Nephron (organoid): ENCODE results near the gene PWWP2B.

ENCODE experiments used
- H3K27ac Mint-ChIP-seq, 3 experiments: 2 replicates each; pipeline ENCODE4 v1.8.0; 2020; ENCODE audit warnings: mixed read lengths in 3 of 3, mild to moderate bottlenecking in 2 of 3, moderate library complexity in 1 of 3
- H3K27me3 Mint-ChIP-seq: 2 replicates; pipeline ENCODE4 v1.8.0; 2021; ENCODE audit warnings: low read depth, mild to moderate bottlenecking, moderate library complexity, mixed read lengths
- H3K36me3 Mint-ChIP-seq: 2 replicates; pipeline ENCODE4 v1.8.0; 2020; ENCODE audit warnings: low read depth, mixed read lengths
- H3K4me1 Mint-ChIP-seq: 2 replicates; pipeline ENCODE4 v1.8.0; 2020; ENCODE audit warnings: mixed read lengths
- H3K4me3 Mint-ChIP-seq, 3 experiments: 2 replicates each; pipeline ENCODE4 v1.8.0; 2020; ENCODE audit warnings: mild to moderate bottlenecking in 3 of 3, mixed read lengths in 3 of 3, moderate library complexity in 2 of 3
- H3K9me3 Mint-ChIP-seq: 2 replicates; pipeline ENCODE4 v1.8.0; 2020; ENCODE audit warnings: mixed read lengths
- CTCF ChIP-seq, 3 experiments: fragments of 200-600 bp; sonication (generic); IDR thresholded peaks; one replicate each; pipeline ENCODE4 v1.5.0; 2021; ENCODE audit warnings: antibody characterized with exemption in 3 of 3; ENCODE audit not compliant: unreplicated experiment in 3 of 3

PWWP2B gene

GRCh38 chr10:132370426-132371340 is 26.3 kb upstream of the PWWP2B start:
- Mint-ChIP-seq H3K4me1 (no peaks in the 10 kb centered on the region), H3K27me3 (peaks cover 4% of the 10 kb centered on the region), H3K27ac (no peak overlapping the region), H3K36me3 (peaks cover 36% of the 10 kb centered on the region), H3K4me3 (no peak overlapping the region), H3K9me3 (no peaks in the 10 kb centered on the region)
- TF ChIP-seq CTCF (IDR thresholded peaks at IDR 0.05; ENCODE audit: unreplicated experiment in 3 of 3), result no peak

- no peak overlapping the region for H3K27ac Mint-ChIP-seq
- peaks cover 8% of the 10 kb centered on the region for H3K27me3 Mint-ChIP-seq
- TF ChIP-seq CTCF (IDR thresholded peaks at IDR 0.05; ENCODE audit: unreplicated experiment in 3 of 3), result no peak
- no peaks in the 10 kb centered on the region for H3K9me3 Mint-ChIP-seq
- H3K36me3 Mint-ChIP-seq, result peaks cover 41% of the 10 kb centered on the region
- no peak overlapping the region for H3K4me3 Mint-ChIP-seq
- H3K4me1 Mint-ChIP-seq, result no peaks in the 10 kb centered on the region
Observed at GRCh38 chr10:132371641-132372081, 25.3 kb upstream of the PWWP2B start.

- Mint-ChIP-seq H3K36me3 (peaks cover 33% of the 10 kb centered on the region), H3K4me1 (no peaks in the 10 kb centered on the region), H3K27me3 (peaks cover 8% of the 10 kb centered on the region), H3K9me3 (no peaks in the 10 kb centered on the region), H3K27ac (no peak overlapping the region), H3K4me3 (no peak overlapping the region)
- TF ChIP-seq CTCF (IDR thresholded peaks at IDR 0.05; ENCODE audit: unreplicated experiment in 3 of 3), result no peak
Observed at GRCh38 chr10:132372516-132373095, 24.4 kb upstream of the PWWP2B start.

GRCh38 chr10:132373241-132373955 is 23.6 kb upstream of the PWWP2B start:
- TF ChIP-seq CTCF (IDR thresholded peaks at IDR 0.05; ENCODE audit: unreplicated experiment in 3 of 3), result no peak
- Mint-ChIP-seq H3K4me3 (no peak overlapping the region), H3K27me3 (peaks cover 8% of the 10 kb centered on the region), H3K9me3 (no peaks in the 10 kb centered on the region), H3K27ac (no peak overlapping the region), H3K36me3 (peaks cover 30% of the 10 kb centered on the region), H3K4me1 (no peaks in the 10 kb centered on the region)

- peaks cover 30% of the 10 kb centered on the region for H3K36me3 Mint-ChIP-seq
- H3K27me3 Mint-ChIP-seq, result peaks cover 8% of the 10 kb centered on the region
- no peaks in the 10 kb centered on the region for H3K4me1 Mint-ChIP-seq
- no peak for TF ChIP-seq CTCF (IDR thresholded peaks at IDR 0.05; ENCODE audit: unreplicated experiment in 3 of 3)
- no peak overlapping the region for H3K27ac Mint-ChIP-seq
- peaks cover under 1% of the 10 kb centered on the region for H3K9me3 Mint-ChIP-seq
- no peak overlapping the region for H3K4me3 Mint-ChIP-seq
Observed at GRCh38 chr10:132374176-132374575, 22.8 kb upstream of the PWWP2B start.
